Loucy (cell line): ENCODE measurements around the gene VPS13A.

Experiments
- H2AFZ ChIP-seq: fragments of 200-600 bp; sonication (generic); 2 replicates; pipeline ENCODE4 v1.6.0; 2016; ENCODE audit warnings: antibody characterized with exemption, mild to moderate bottlenecking, low read length, moderate library complexity
- H3F3A ChIP-seq: fragments of 200-600 bp; 2 replicates; pipeline ENCODE4 v1.6.0; 2016; ENCODE audit warnings: antibody characterized with exemption, low read depth, mild to moderate bottlenecking
- H3K27me3 ChIP-seq: fragments of 200-600 bp; sonication (generic); 2 replicates; pipeline ENCODE4 v1.6.1; 2014; ENCODE audit warnings: low read length, mild to moderate bottlenecking; ENCODE audit not compliant: insufficient read depth, poor library complexity, severe bottlenecking
- H3K36me3 ChIP-seq: fragments of 200-600 bp; sonication (generic); 2 replicates; pipeline ENCODE4 v1.6.1; 2016; ENCODE audit warnings: low read length; ENCODE audit not compliant: insufficient read depth
- H3K4me1 ChIP-seq: fragments of 200-600 bp; sonication (generic); 2 replicates; pipeline ENCODE4 v1.5.1; 2014; ENCODE audit warnings: low read length, mild to moderate bottlenecking; ENCODE audit not compliant: insufficient read depth, poor library complexity, severe bottlenecking
- H3K4me2 ChIP-seq: fragments of 200-600 bp; sonication (generic); 2 replicates; pipeline ENCODE4 v1.6.0; 2014; ENCODE audit warnings: antibody characterized with exemption, low read length, low read depth, mild to moderate bottlenecking; ENCODE audit not compliant: poor library complexity, severe bottlenecking
- H3K4me3 ChIP-seq: fragments of 200-600 bp; sonication (generic); 2 replicates; pipeline ENCODE4 v1.5.1; 2014; ENCODE audit warnings: low read length, mild to moderate bottlenecking, mixed read lengths; ENCODE audit not compliant: poor library complexity, severe bottlenecking
- H3K79me2 ChIP-seq: fragments of 200-600 bp; sonication (generic); 2 replicates; pipeline ENCODE4 v1.6.1; 2014; ENCODE audit warnings: low read length; ENCODE audit not compliant: insufficient read depth
- H3K9ac ChIP-seq: fragments of 200-600 bp; sonication (generic); 2 replicates; pipeline ENCODE4 v1.6.0; 2014; ENCODE audit warnings: mild to moderate bottlenecking, low read depth, low read length, moderate library complexity; ENCODE audit not compliant: poor library complexity, severe bottlenecking
- H3K9me2 ChIP-seq: fragments of 200-600 bp; sonication (generic); replicated peaks from 2 replicates; pipeline ENCODE4 v1.6.1; 2016; ENCODE audit warnings: low read depth, low read length, mixed read lengths
- H3K9me3 ChIP-seq: fragments of 200-600 bp; sonication (generic); 2 replicates; pipeline ENCODE4 v1.6.1; 2014; ENCODE audit warnings: mild to moderate bottlenecking, antibody characterized with exemption, low read length, low read depth; ENCODE audit not compliant: insufficient read depth
- H4K20me1 ChIP-seq: fragments of 200-600 bp; sonication (generic); 2 replicates; pipeline ENCODE4 v1.6.0; 2014; ENCODE audit warnings: antibody characterized with exemption, low read length, mild to moderate bottlenecking; ENCODE audit not compliant: insufficient read depth, poor library complexity, severe bottlenecking
- EZH2phosphoT487 ChIP-seq: fragments of 200-600 bp; IDR thresholded peaks from 2 replicates; pipeline ENCODE4 v1.6.1; 2018; ENCODE audit warnings: antibody characterized with exemption, mild to moderate bottlenecking, moderate library complexity, borderline replicate concordance
- TF ChIP-seq, protein P1 (sequence below): fragments of 200-600 bp; sonication (generic); conservative IDR thresholded peaks from 2 replicates; pipeline ENCODE4 v1.5.1; 2014; ENCODE audit warnings: mild to moderate bottlenecking, antibody characterized with exemption, low read length

Gene VPS13A

DNA sequence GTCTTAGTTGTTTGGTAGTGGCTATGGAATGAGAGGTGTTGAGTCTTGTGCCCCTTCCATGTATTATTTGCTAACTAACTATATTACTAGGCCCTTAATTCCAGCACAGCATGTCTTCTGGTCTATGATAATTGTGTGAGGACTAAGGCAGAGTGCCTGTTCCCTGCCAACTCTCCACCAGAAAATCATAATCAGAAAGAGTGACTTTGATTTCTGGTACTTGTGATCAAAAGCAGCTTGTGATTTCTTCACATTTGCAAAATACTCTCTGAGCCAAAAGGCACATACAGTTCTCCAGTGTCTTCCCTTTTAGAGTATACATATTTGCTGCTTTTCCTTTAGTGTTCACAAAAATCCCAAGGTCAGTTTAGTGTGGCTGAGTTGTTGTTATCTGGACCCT, 240.9 kb downstream of the VPS13A start:
- Histone ChIP-seq H3K9me2 (no peaks in the 10 kb centered on the region), H3K9ac (no peak overlapping the region), H3K4me1 (no peaks in the 10 kb centered on the region), H3F3A (no peaks in the 10 kb centered on the region; the same call in 1 of the 2 replicates), H3K27me3 (no peaks in the 10 kb centered on the region), H3K9me3 (no peaks in the 10 kb centered on the region), H3K79me2 (no peaks in the 10 kb centered on the region), H3K4me2 (no peak overlapping the region), H3K36me3 (no peaks in the 10 kb centered on the region), H2AFZ (no peak overlapping the region), H3K4me3 (no peak overlapping the region), H4K20me1 (no peaks in the 10 kb centered on the region)
- TF ChIP-seq, protein P1, sequence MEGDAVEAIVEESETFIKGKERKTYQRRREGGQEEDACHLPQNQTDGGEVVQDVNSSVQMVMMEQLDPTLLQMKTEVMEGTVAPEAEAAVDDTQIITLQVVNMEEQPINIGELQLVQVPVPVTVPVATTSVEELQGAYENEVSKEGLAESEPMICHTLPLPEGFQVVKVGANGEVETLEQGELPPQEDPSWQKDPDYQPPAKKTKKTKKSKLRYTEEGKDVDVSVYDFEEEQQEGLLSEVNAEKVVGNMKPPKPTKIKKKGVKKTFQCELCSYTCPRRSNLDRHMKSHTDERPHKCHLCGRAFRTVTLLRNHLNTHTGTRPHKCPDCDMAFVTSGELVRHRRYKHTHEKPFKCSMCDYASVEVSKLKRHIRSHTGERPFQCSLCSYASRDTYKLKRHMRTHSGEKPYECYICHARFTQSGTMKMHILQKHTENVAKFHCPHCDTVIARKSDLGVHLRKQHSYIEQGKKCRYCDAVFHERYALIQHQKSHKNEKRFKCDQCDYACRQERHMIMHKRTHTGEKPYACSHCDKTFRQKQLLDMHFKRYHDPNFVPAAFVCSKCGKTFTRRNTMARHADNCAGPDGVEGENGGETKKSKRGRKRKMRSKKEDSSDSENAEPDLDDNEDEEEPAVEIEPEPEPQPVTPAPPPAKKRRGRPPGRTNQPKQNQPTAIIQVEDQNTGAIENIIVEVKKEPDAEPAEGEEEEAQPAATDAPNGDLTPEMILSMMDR, result no peak
- TF ChIP-seq EZH2phosphoT487, result no peak

DNA sequence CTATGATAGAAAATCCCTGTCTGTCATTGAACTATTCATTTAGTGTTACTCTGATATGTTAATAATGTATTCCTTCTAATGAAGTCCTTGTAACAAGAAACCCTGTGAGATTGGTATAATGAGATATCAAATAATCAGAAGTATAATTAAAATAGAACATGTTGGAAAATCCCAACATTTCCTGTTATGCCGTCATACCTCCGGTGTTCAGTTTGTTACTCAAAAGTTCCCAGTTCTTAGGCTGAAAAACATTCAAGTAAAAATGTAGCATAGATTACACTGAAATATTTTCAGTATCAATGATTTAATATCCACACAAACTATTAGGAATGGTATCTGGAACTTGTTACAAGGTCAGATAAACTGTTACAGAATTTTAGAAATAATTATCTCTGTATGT, 243.3 kb downstream of the VPS13A start:
- H3K36me3 ChIP-seq, result no peaks in the 10 kb centered on the region
- H3K9me2 ChIP-seq, result no peaks in the 10 kb centered on the region
- H3K4me2 ChIP-seq, result no peak overlapping the region
- no peak overlapping the region for H3K9ac ChIP-seq
- no peak overlapping the region for H3K4me3 ChIP-seq
- no peak overlapping the region for H2AFZ ChIP-seq
- no peaks in the 10 kb centered on the region for H3K4me1 ChIP-seq
- no peaks in the 10 kb centered on the region for H3K79me2 ChIP-seq
- H3F3A ChIP-seq, result no peaks in the 10 kb centered on the region
- TF ChIP-seq, protein P1, result no peak
- no peak for TF ChIP-seq EZH2phosphoT487
- H4K20me1 ChIP-seq, result no peaks in the 10 kb centered on the region
- H3K27me3 ChIP-seq, result no peaks in the 10 kb centered on the region
- H3K9me3 ChIP-seq, result no peaks in the 10 kb centered on the region

DNA sequence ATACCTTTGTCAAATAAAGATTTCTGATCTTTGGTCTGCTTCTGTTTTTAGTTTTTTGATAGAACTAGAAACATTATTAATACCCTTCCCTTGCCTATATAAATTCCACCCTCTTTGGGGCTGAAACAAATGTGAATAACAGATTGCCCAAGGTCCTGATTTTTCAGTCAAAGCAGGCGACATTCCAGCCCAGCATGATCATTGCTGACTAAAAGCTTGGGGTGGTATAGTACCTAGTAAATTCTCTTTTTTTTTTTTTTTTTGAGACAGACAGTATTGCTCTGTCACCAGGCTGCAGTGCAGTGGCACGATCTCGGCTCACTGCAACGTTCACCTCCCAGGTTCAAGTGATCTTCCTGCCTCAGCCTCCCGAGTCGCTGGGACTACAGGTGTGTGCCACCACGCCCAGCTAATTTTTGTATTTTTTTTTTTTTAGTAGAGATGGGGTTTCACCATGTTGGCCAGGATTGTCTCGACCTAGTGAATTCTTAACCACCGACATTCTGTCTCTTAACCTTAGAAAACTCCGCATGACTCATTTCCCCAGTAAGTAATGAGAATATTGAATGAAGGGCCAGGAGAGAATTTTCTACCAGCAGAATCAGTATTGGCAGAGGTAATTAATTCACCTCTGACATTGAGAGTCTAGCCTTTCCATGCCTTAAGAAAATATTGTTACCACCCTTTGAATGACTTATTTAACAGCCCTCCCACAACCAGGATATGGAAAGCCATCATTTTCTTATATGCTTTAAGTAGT, 244.4 kb downstream of the VPS13A start:
- Histone ChIP-seq H3K27me3 (no peaks in the 10 kb centered on the region), H3K4me3 (no peak overlapping the region), H3K9me3 (no peaks in the 10 kb centered on the region), H3K36me3 (no peaks in the 10 kb centered on the region), H3K4me2 (no peak overlapping the region), H2AFZ (no peak overlapping the region), H4K20me1 (no peaks in the 10 kb centered on the region), H3K9ac (no peak overlapping the region), H3F3A (no peaks in the 10 kb centered on the region), H3K79me2 (no peaks in the 10 kb centered on the region), H3K9me2 (no peaks in the 10 kb centered on the region), H3K4me1 (no peaks in the 10 kb centered on the region)
- TF ChIP-seq EZH2phosphoT487, result no peak
- TF ChIP-seq, protein P1, result no peak
